NCI-H2081 (cell line): ENCODE measurements around the gene SARS2.
A peak's percentile ranks its signal among the peaks of the same experiment; 100 is the strongest.
"Not testable (repeated sequence)": the region's sequence is repeated elsewhere in the genome, so short reads cannot be mapped to it uniquely, and the experiment has no call there.

Experiments
- DNase-seq, 2 experiments: peaks; one replicate each; lab custom pipeline; 2025; lab: John Stamatoyannopoulos, UW

The SARS2 gene

DNA sequence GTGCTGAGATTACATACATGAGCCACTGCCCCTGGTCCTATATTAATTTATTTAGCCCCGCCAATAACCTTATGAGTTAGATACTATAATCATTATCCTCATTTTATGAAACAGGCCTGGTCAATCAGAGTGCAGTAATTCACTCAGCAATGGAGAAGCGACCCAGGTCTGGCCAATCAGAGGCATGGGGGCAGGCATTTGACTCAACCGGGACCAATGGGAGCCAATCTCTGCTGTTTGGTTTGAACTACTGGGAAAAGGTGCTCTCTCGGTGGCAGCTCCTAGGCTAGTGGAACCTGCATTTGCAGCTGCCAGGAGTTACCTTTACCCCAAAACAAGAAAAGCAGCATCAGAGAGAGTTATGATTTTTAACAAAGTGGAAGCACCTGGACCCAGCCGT is 37.7 kb downstream of the SARS2 start:
- no peak for DNase-seq

DNA sequence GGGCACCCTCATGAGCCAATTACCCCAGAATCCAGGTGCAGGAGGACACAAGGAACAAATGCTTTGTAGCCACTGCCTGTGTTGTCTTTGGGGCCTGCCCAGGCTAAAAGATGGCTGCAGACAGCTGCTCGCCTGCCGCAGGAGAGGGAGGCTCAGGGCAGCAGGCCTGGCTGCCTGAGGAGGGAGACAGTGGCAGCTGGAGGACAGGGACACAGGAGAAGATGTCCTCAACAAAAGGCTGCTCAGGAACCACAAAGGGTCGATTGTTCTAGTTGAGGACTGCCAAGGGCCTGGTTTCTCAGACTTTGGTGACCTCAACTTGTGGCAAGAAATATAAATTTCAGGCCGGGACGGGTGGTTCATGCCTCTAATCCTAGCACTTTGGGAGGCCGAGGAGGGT is 38.8 kb downstream of the SARS2 start:
- no peak for DNase-seq

DNA sequence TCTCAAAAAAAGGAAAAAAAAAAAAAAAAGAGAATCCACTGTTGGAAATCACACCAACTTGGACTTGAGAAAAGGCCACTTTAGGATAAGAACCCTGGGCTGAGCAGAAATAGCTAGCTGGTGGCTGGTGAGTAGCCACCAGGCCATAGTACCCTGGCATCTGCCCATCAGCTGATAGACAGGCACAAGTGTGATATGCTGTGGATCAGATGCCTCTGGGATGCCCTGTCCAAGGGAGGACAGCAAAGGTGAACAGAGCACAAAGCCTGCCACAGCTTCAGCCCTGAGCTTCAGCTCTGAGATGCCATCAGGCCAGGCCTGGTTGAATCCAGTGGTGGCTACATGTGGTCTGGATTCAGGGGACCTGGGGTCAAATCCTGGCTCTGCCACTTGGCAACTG is 39.9 kb downstream of the SARS2 start:
- no peak for DNase-seq

- DNase-seq, result no peak
These were observed 40.8 kb downstream of the SARS2 start for GRCh38 chr19:38889803-38890202.

DNA sequence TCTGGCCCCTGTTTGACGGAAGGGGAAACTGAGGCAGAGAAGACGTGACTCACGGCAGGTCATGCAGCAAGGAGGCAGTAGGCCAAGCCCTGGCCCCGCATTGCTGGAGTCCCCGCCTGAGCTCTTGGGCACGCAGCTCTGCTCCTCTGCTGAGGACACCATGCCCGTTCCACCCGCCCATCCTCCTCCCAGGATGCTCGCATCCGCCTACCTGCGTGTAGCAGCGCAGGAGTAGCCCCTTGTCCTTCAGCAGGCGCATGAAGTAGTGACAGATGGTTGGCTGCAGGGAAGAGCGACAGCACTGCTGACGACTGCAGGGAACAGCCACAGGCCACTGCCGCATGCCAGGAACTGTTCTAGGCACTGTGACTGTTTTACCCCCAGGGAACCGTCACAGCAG is 41.7 kb downstream of the SARS2 start:
- DNase-seq, result no peak

GRCh38 chr19:38884691-38885090 is 45.9 kb downstream of the SARS2 start:
- DNase-seq, result not testable (repeated sequence)

- DNase-seq, result no peak
These were observed 47.3 kb downstream of the SARS2 start for GRCh38 chr19:38883286-38883685.

- DNase-seq, result no peak
These were observed 49.5 kb downstream of the SARS2 start for GRCh38 chr19:38880882-38881609.

DNA sequence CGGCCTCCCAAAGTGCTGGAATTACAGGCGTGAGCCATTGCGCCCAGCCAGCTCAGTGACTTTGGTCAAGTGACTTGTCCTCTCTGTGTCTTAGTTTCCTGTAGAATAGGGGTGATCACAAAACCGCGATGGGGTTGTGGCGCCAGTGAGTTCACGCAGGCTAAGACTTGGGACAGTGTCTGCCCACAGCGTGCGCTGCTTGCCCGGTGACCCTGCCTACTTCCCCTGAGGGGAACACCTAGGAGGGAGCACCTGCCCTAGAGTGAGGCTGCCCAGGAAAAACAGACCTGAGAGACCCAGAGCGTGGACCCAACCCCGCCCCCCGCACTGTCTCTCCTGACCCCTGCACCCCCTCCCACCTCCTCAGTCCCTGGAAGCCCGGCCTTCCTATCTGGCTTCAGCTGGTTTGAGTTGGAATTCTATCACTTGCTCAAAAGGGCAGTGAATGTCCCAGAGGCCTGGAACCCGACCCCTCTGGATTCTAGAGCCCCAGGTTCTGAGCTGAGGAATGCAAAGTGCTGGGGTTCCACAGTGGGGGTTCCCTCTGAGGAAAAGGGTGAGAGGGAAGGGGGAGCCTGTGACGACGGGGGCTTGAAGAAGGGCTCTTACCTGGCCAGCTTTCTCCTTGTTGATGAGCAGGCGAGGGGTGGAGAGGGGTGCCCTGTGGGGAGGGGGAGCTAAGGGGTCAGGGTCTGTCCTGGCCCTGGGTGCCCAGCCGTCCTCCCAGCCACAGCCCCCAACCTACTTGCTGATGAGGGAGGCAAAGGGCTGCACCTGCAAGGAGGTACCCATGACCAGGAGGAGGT is 50.3 kb downstream of the SARS2 start:
- DNase-seq, result no peak

- no peak for DNase-seq
These were observed 51.2 kb downstream of the SARS2 start for GRCh38 chr19:38879400-38879751.

DNA sequence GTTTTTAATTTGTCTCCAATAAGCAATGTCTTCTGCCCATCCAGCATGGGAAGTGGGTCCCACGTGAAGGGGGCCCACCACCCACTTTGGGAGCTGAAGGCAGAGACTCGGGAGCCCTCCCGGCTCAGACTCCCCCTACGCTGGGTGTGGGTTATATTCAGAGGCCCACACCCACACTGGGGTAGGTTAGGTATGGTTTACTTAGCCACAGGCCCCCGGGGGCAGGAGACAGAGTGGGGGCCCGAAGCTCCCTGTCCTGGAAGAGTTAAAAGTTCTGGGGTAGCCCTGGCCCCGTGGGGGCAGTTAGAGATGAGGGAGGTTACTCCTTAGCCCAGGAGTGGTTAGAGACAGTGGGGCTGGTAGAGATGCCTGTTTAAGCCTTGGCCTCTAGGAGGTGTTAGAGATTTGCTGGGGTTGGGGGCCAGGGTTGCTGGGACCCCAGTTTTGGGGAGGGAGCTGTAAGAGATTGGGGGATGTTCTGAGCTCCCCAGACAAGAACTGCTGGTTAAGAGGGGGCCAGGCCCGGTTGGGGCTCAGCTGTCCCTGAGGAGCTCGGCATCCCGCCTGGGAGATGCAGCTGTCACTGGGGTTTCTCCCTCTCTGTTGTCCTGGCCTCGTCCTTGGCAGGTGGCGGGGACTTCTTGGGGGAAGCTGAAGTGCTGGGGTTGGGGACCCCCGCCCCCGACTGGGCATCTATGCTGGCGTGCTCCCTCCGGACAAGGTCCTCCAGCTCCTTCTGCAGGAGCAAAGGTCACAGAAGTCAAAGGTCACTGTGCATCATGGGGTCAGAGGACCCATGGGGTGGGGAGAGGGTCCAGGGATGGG is 51.8 kb downstream of the SARS2 start:
- no peak for DNase-seq

- peak; percentile 91 to 97 for DNase-seq
These were observed 52.6 kb downstream of the SARS2 start, which contains the start of gene RINL for GRCh38 chr19:38877781-38878574. Gene RINL (minus strand): TSS chr19:38878275. CDS start chr19:38876742, 1,533 bp downstream.

DNA sequence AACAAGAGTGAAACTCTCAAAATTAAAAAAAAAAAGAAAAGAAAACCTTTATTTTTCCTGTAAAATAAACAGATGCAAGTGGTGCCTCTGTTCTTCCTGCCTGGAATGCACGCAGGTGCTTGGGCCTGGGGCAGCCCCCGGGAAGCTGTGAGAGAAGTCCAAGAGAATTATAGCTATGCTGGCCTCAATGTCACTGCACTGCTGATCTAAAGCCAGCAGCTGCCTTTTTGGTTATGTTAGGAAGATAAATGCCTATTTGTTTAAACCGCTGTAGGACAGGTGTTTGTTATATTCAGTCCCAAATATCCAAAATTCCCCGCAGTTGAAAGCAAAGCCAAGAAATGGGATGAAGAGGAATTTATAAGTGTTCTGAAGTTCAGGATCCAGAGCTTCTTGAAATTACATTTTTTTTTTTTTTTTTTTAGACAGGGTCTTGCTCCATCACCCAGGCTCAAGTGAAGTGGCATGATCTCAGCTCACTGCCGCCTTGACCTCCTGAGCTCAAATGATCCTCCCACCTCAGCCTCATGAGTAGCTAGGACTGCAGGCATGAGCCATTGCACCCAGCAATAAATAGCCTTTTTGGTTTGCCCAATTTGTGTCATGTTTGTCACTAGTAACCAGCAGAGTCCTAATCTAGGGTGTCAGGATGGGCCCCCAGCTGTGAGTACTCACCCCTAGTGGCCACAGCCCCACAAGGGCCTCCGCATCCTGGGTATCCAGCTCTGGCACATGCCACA is 54.7 kb downstream of the SARS2 start:
- peak; percentile 13 to 44 for DNase-seq

DNA sequence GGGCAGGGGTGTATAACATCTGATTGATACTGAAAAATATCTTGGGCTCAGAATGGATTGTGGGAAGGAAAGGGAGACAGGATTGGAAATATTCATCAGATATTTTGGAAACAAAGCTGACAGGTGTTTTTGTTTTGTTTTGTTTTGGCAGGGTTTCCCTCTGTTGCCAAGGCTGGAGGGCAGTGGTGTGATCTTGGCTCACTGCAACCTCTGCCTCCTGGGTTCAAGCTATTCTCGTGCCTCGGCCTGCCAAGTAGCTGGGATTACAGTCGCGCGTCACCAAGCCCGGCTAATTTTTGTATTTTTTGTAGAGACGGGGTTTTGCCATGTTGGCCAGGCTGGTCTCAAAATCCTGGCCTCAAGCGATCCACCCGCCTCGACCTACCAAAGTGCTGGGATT is 57.2 kb downstream of the SARS2 start:
- DNase-seq, result not testable (repeated sequence)

GRCh38 chr19:38870612-38871011 is 60.0 kb downstream of the SARS2 start:
- no peak for DNase-seq

- peak; percentile 76 to 85 for DNase-seq
These were observed 60.5 kb downstream of the SARS2 start for GRCh38 chr19:38869836-38870607.

GRCh38 chr19:38869160-38869835 is 61.3 kb downstream of the SARS2 start:
- DNase-seq, result peak; percentile 12 to 44

GRCh38 chr19:38868551-38868950 is 62.0 kb downstream of the SARS2 start:
- no peak for DNase-seq

DNA sequence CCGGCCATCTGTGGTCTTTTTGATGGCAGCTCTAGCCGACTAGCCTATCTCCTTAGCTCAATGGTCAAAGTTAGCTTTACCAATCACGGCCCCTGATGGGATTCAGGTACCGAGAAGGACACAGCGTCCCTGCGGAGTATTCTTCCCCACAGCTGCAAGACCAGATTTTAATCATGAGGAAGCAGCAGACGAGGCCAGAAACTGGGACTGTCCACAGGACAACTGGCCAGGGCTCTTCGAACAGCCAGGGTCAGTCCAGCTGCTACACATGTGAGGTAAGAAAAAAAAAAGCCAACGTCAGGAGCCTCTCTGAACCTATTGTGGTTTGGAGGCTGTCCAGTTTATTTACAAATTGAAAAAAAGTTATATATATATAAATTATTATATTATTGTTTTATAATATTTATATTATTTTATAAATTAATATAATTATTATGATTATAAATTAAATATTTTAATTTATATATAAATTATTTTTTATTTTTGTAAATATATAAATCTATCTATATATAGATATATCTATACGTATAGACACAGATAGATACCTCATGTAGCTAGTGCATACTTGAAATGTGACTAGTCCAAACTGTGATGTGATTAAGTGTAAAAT is 63.3 kb downstream of the SARS2 start:
- DNase-seq, result no peak
